DND-41 (cell line): ENCODE measurements around the gene TBC1D20.
A peak's percentile ranks its signal among the peaks of the same experiment; 100 is the strongest.

Source experiments
- EZH2 ChIP-seq: IDR thresholded peaks from 3 replicates; pipeline ENCODE4 v1.6.1; 2012; ENCODE audit warnings: borderline replicate concordance, low read depth, mild to moderate bottlenecking, moderate library complexity, low read length, inconsistent platforms; ENCODE audit not compliant: severe bottlenecking
- TF ChIP-seq, protein P1 (sequence below): IDR thresholded peaks from 2 replicates; pipeline ENCODE4 v1.5.1; 2012; ENCODE audit warnings: borderline replicate concordance, low read length, moderate library complexity, mild to moderate bottlenecking; ENCODE audit not compliant: poor library complexity, severe bottlenecking; ENCODE audit errors: extremely low read depth

DNA sequence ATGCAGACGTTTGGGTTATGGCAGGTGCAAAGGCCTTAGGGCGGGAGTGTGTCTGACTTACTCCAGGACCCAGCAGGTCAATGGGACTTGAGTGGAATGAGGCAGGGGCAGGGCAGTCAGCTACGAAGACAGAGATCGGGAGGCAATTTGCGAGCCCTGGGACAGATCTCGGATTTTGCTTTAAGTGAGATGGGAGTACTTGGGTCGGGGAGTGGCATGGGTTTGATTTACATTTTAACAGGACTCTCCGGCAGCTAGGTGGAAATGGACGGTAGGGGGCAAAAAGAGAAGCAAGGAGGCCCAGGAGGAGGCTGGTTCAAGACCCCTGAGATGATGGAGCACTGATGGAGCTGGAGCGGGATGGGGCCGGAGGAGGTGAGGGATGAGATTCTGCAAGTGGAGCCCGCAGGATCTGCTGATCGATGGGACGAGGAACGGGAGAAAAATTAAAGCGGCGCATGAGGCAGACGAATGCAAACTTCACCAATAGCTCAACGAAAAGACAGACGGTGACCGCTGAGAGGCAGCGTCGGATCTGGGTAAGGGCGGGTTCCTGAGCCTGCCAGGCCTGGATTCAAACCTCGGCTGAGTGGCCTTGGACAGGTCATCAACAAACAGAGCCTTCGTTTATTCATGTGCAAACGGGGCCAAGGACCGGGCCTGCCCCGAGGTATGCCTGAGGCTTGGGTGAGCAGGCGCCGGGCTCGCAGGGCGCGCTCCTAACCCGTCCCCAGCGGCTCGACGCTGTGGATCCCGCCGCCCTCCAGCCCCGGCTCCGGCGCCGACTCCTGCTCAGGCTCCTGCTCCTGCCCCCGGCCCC lies 55.0 kb downstream of the TBC1D20 start:
- TF ChIP-seq EZH2: no peak
- TF ChIP-seq, protein P1, sequence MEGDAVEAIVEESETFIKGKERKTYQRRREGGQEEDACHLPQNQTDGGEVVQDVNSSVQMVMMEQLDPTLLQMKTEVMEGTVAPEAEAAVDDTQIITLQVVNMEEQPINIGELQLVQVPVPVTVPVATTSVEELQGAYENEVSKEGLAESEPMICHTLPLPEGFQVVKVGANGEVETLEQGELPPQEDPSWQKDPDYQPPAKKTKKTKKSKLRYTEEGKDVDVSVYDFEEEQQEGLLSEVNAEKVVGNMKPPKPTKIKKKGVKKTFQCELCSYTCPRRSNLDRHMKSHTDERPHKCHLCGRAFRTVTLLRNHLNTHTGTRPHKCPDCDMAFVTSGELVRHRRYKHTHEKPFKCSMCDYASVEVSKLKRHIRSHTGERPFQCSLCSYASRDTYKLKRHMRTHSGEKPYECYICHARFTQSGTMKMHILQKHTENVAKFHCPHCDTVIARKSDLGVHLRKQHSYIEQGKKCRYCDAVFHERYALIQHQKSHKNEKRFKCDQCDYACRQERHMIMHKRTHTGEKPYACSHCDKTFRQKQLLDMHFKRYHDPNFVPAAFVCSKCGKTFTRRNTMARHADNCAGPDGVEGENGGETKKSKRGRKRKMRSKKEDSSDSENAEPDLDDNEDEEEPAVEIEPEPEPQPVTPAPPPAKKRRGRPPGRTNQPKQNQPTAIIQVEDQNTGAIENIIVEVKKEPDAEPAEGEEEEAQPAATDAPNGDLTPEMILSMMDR: peak; percentile 41
